H9 (cell line): ENCODE measurements around the gene LDLRAD4. TPM values are rescaled to one million over a fixed set of nuclear protein-coding genes. Genes with fewer than 3 reads are reported as not detected.

ENCODE experiments used
- DNase-seq: peaks from one replicate; pipeline ENCODE4 v3.0.0-alpha.2; 2017
- H2AFZ ChIP-seq: one replicate; pipeline ENCODE4 v1.6.1; 2013; ENCODE audit warnings: mild to moderate bottlenecking, low read length, control low read depth, moderate library complexity
- H2AK5ac ChIP-seq: 2 replicates; pipeline ENCODE4 v1.6.1; 2013; ENCODE audit warnings: low read length, control low read depth, mixed read lengths; ENCODE audit not compliant: insufficient read length
- H2BK120ac ChIP-seq: one replicate; pipeline ENCODE4 v1.6.1; 2013; ENCODE audit warnings: low read depth, mild to moderate bottlenecking, low read length, control low read depth, inconsistent platforms; ENCODE audit not compliant: poor library complexity, severe bottlenecking
- H2BK12ac ChIP-seq: 2 replicates; pipeline ENCODE4 v1.6.1; 2013; ENCODE audit warnings: low read length, control low read depth, mixed read lengths, low read depth; ENCODE audit not compliant: insufficient read length
- H2BK15ac ChIP-seq: 2 replicates; pipeline ENCODE4 v1.6.1; 2013; ENCODE audit warnings: low read depth, low read length, control low read depth
- H2BK20ac ChIP-seq: one replicate; pipeline ENCODE4 v1.6.1; 2013; ENCODE audit warnings: low read depth, mild to moderate bottlenecking, low read length, control low read depth, inconsistent platforms; ENCODE audit not compliant: poor library complexity, severe bottlenecking
- H2BK5ac ChIP-seq: 2 replicates; pipeline ENCODE4 v1.6.1; 2013; ENCODE audit warnings: low read length, control low read depth, mixed read lengths; ENCODE audit not compliant: insufficient read length
- H3K14ac ChIP-seq: 2 replicates; pipeline ENCODE4 v1.6.1; 2013; ENCODE audit warnings: low read length, control low read depth; ENCODE audit not compliant: insufficient read depth
- H3K18ac ChIP-seq: 2 replicates; pipeline ENCODE4 v1.6.1; 2013; ENCODE audit warnings: low read depth, mild to moderate bottlenecking, mixed read lengths, low read length, control low read depth; ENCODE audit not compliant: insufficient read length
- H3K23ac ChIP-seq: 2 replicates; pipeline ENCODE4 v1.6.1; 2013; ENCODE audit warnings: low read length, control low read depth, mixed read lengths, low read depth; ENCODE audit not compliant: insufficient read length
- H3K23me2 ChIP-seq: 2 replicates; pipeline ENCODE4 v1.6.1; 2013; ENCODE audit warnings: low read depth, mild to moderate bottlenecking, mixed read lengths, low read length, control low read depth; ENCODE audit not compliant: insufficient read length, poor library complexity, severe bottlenecking
- H3K27ac ChIP-seq: 2 replicates; pipeline ENCODE4 v1.5.1; 2013; ENCODE audit warnings: low read length, control low read depth, mixed read lengths, low read depth; ENCODE audit not compliant: insufficient read length
- H3K27me3 ChIP-seq: 2 replicates; pipeline ENCODE4 v1.6.1; 2013; ENCODE audit warnings: low read length, control low read depth, inconsistent platforms; ENCODE audit not compliant: insufficient read depth
- H3K4ac ChIP-seq: 2 replicates; pipeline ENCODE4 v1.6.1; 2013; ENCODE audit warnings: low read depth, mild to moderate bottlenecking, control low read depth, inconsistent platforms, low read length, moderate library complexity
- H3K4me1 ChIP-seq: 2 replicates; pipeline ENCODE4 v1.6.1; 2013; ENCODE audit warnings: low read length, control low read depth, inconsistent platforms; ENCODE audit not compliant: insufficient read depth
- H3K4me2 ChIP-seq: 2 replicates; pipeline ENCODE4 v1.6.1; 2013; ENCODE audit warnings: low read length, control low read depth, mixed read lengths; ENCODE audit not compliant: insufficient read length, insufficient read depth
- H3K56ac ChIP-seq: 2 replicates; pipeline ENCODE4 v1.6.1; 2013; ENCODE audit warnings: low read depth, mild to moderate bottlenecking, mixed read lengths, low read length, control low read depth; ENCODE audit not compliant: insufficient read length
- H3K79me1 ChIP-seq: 2 replicates; pipeline ENCODE4 v1.6.1; 2013; ENCODE audit warnings: low read depth, mild to moderate bottlenecking, moderate library complexity, low read length, control low read depth, inconsistent platforms; ENCODE audit not compliant: insufficient read depth, poor library complexity, severe bottlenecking
- H3K79me2 ChIP-seq: 2 replicates; pipeline ENCODE4 v1.6.1; 2013; ENCODE audit warnings: low read length, control low read depth, inconsistent platforms; ENCODE audit not compliant: insufficient read depth
- H3K9ac ChIP-seq: 2 replicates; pipeline ENCODE4 v1.6.1; 2013; ENCODE audit warnings: low read length, control low read depth, mixed read lengths; ENCODE audit not compliant: insufficient read length; ENCODE audit errors: extremely low read depth
- H3K9me3 ChIP-seq: one replicate; pipeline ENCODE4 v1.6.1; 2013; ENCODE audit warnings: low read depth, low read length, inconsistent platforms; ENCODE audit not compliant: control insufficient read depth
- H3T11ph ChIP-seq: one replicate; pipeline ENCODE4 v1.6.1; 2013; ENCODE audit warnings: mild to moderate bottlenecking, low read length, control low read depth, inconsistent platforms
- H4K20me1 ChIP-seq: one replicate; pipeline ENCODE4 v1.6.1; 2013; ENCODE audit not compliant: control insufficient read depth, insufficient read length, insufficient read depth
- H4K5ac ChIP-seq: 2 replicates; pipeline ENCODE4 v1.6.1; 2013; ENCODE audit warnings: low read depth, mild to moderate bottlenecking, mixed read lengths, low read length, control low read depth; ENCODE audit not compliant: insufficient read length
- H4K8ac ChIP-seq: replicated peaks from 2 replicates; pipeline ENCODE4 v1.6.1; 2013; ENCODE audit warnings: low read length, control low read depth, mixed read lengths, low read depth; ENCODE audit not compliant: insufficient read length
- H4K91ac ChIP-seq: 2 replicates; pipeline ENCODE4 v1.6.1; 2013; ENCODE audit warnings: low read depth, mild to moderate bottlenecking, moderate library complexity, mixed read lengths, low read length, control low read depth; ENCODE audit not compliant: insufficient read length
- H3K27ac Mint-ChIP-seq, 3 experiments: 2 replicates in 2 of 3; 3 replicates in 1 of 3; pipeline ENCODE4 v1.8.0; 2020 to 2021; ENCODE audit warnings: mixed read lengths in 3 of 3, mild to moderate bottlenecking in 1 of 3, moderate library complexity in 1 of 3
- H3K27me3 Mint-ChIP-seq: 2 replicates; pipeline ENCODE4 v1.8.0; 2021; ENCODE audit warnings: low read depth, mild to moderate bottlenecking, moderate library complexity, mixed read lengths
- H3K36me3 Mint-ChIP-seq, 3 experiments: 2 replicates in 2 of 3; 3 replicates in 1 of 3; pipeline ENCODE4 v1.8.0; 2020 to 2021; ENCODE audit warnings: low read depth in 3 of 3, mixed read lengths in 3 of 3; ENCODE audit not compliant: insufficient read depth in 1 of 3
- H3K4me1 Mint-ChIP-seq, 2 experiments: 2 replicates each; pipeline ENCODE4 v1.8.0; 2020; ENCODE audit warnings: mixed read lengths in 2 of 2
- H3K4me3 Mint-ChIP-seq, 2 experiments: 2 replicates in 1 of 2; 3 replicates in 1 of 2; pipeline ENCODE4 v1.8.0; 2020 to 2021; ENCODE audit warnings: mild to moderate bottlenecking in 2 of 2, mixed read lengths in 2 of 2, moderate library complexity in 1 of 2
- H3K9me3 Mint-ChIP-seq, 2 experiments: 2 replicates in 1 of 2; 3 replicates in 1 of 2; pipeline ENCODE4 v1.8.0; 2020; ENCODE audit warnings: mild to moderate bottlenecking in 2 of 2, mixed read lengths in 2 of 2, moderate library complexity in 1 of 2
- WGBS: extraction: QIAGEN DNeasy Blood & Tissue Kit; methylation state at CpG from one replicate; pipeline ENCODE4 v1.1.7; 2013; ENCODE audit warnings: missing lambda C conversion rate, low lambda C conversion rate, mixed read lengths; ENCODE audit not compliant: insufficient read length; ENCODE audit errors: extremely low coverage; 5-methylcytosine and 5-hydroxymethylcytosine counted together
- total RNA-seq: library from RNA; stranded (reverse); gene quantifications from 2 replicates; pipeline ENCODE4 v1.2.1, GENCODE V29; 2021
- TF ChIP-seq, protein P1 (sequence below): fragments of 200-600 bp; sonication (generic); conservative IDR thresholded peaks from 3 replicates; pipeline ENCODE4 v1.8.0; 2021; ENCODE audit warnings: antibody characterized with exemption, mild to moderate bottlenecking

The LDLRAD4 gene
- total RNA-seq, 1 experiment from 2014 or later: 3.9 TPM

DNA sequence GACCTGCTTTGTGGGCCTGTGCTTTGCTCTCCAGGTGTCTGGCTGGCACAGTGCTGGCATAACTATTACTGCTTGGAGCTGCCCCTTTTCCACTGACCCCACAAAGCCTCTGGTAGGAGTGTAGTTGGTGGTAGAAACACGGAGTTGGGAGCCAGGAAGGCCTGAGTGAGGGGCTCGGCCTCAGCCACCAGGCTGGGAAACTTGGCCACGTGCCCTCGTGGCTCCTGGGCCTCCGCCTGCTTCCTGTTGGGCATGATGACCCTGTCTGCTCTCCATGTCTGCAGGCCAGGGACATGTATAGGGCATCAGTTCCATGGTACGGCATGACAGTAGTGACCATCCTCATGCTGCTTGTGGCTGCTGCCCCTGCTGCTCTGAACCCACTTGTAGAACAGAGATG lies 266.6 kb downstream of the LDLRAD4 start:
- Histone ChIP-seq H4K20me1 (no peaks in the 10 kb centered on the region), H2BK5ac (no peak overlapping the region), H2BK12ac (no peak overlapping the region), H2BK15ac (no peak overlapping the region), H3K9me3 (no peaks in the 10 kb centered on the region), H2AFZ (no peak overlapping the region), H3K56ac (no peak overlapping the region), H3K23ac (no peak overlapping the region), H2AK5ac (no peak overlapping the region), H3K79me1 (no peaks in the 10 kb centered on the region), H3K79me2 (no peaks in the 10 kb centered on the region), H4K5ac (no peak overlapping the region), H2BK20ac (no peak overlapping the region), H3K9ac (no peak overlapping the region), H3K4me2 (no peak overlapping the region), H3K18ac (no peak overlapping the region), H3K14ac (no peak overlapping the region; the same call in 1 of the 2 replicates), H3K27ac (no peak overlapping the region), H3K23me2 (no peaks in the 10 kb centered on the region), H3K27me3 (no peaks in the 10 kb centered on the region), H4K8ac (no peak overlapping the region), H3K4me1 (peaks cover 6% of the 10 kb centered on the region; the same call in 1 of the 2 replicates), H4K91ac (no peak overlapping the region), H2BK120ac (no peak overlapping the region), H3K4ac (no peak overlapping the region), H3T11ph (no peak overlapping the region)
- DNase-seq: no peak
- Mint-ChIP-seq H3K36me3 (no peaks in the 10 kb centered on the region; a peak in 1 of 7 replicates), H3K4me3 (no peak overlapping the region), H3K27ac (no peak overlapping the region), H3K9me3 (no peaks in the 10 kb centered on the region; a peak in 2 of 5 replicates), H3K27me3 (peaks cover 16% of the 10 kb centered on the region), H3K4me1 (peaks cover 10 to 32% of the 10 kb centered on the region in 2 experiments)
- WGBS: no CpG with 5 or more reads among the region's 6 CpGs
- TF ChIP-seq, protein P1, sequence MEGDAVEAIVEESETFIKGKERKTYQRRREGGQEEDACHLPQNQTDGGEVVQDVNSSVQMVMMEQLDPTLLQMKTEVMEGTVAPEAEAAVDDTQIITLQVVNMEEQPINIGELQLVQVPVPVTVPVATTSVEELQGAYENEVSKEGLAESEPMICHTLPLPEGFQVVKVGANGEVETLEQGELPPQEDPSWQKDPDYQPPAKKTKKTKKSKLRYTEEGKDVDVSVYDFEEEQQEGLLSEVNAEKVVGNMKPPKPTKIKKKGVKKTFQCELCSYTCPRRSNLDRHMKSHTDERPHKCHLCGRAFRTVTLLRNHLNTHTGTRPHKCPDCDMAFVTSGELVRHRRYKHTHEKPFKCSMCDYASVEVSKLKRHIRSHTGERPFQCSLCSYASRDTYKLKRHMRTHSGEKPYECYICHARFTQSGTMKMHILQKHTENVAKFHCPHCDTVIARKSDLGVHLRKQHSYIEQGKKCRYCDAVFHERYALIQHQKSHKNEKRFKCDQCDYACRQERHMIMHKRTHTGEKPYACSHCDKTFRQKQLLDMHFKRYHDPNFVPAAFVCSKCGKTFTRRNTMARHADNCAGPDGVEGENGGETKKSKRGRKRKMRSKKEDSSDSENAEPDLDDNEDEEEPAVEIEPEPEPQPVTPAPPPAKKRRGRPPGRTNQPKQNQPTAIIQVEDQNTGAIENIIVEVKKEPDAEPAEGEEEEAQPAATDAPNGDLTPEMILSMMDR: no peak
